ENCODE data around the gene PRL.

PRL gene

DNA sequence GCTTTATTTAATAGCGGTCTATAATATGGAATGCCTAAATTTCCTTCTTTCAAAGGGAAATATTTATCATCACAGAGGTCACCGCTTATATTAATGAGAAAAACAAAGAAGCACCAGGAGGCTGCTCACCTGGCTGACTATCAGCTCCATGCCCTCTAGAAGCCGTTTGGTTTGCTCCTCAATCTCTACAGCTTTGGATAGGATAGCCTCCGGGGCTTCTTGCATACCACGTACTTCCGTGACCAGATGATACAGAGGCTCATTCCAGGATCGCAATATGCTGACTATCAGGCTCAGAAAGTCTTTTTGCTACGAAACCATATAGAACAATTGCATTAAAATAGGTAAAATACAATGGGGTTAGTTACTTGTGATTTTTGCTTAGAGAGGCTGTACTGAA is 6.8 kb downstream of the PRL start:
- no peak for DNase-seq

DNA sequence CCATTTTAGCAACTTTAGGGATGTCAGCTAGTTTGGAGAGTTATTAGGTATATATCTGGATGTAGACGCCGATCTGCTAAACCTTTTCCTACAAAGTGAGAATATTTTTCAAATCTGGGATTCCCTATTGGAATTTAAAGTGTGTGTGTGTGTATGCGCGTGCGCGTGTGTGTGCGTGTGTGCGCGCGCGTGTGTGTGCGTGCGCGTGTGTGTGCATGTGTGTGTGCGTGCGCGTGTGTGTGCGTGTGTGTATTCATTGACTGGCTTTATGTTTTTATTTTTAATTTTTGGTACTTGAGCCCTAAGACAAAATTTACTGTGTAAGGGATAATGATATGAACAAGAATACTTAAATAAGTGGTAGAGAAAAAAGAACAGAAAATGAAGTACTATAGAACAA is 8.1 kb downstream of the PRL start:
- no peak for DNase-seq

DNA sequence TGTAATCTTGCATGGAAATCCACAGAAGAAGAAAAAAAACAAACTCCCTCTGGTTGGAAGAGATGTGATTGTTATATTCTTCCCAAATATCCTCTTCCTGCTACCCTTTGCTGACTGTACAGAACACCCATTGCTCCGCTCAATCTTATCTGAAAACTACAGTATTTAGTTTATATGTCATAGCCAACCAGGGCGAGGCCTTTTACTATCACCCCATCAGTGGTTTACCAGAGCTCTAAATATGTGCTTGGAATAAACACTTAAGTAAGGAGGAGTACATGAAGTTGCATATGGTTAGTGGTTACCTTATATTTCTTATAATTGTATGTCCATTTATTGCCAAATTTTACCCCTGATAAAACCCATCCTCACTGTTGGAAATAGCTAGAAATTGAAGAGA is 12.2 kb downstream of the PRL start:
- DNase-seq = no peak

DNA sequence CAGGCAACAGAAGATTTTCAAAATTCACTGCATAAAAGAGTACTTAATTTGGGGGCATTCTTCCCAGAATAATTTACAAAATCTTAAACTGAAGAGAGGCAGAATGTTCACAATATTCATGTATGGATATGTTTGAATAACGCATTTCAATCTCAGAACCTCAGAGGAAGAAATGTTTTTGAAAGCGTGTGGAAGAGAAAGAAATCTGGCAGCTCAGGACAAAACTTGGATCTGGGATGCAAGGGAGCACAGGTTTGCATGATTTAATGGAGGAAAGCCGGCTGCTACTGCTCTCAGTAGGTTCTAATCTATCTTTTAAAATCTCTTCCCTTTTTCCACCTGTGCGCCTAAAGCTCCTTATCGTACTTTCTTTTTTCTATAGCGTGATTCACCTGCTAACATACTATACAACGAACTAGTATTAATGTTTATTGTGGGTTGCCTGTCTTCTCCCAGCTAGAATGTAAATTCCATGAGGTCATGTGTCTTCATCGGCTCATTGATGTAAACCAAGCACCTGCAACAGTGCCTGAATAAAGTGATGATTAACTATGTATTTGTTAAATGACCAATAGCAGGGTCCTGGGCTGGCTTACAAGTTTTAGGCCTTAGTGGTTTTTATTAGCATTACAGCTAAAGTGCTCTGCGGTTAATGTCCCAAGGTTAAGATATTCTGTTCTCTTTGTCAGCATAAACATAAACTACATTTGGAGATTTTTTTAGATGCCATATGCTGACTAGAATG is 15.3 kb downstream of the PRL start:
- DNase-seq = no peak

DNA sequence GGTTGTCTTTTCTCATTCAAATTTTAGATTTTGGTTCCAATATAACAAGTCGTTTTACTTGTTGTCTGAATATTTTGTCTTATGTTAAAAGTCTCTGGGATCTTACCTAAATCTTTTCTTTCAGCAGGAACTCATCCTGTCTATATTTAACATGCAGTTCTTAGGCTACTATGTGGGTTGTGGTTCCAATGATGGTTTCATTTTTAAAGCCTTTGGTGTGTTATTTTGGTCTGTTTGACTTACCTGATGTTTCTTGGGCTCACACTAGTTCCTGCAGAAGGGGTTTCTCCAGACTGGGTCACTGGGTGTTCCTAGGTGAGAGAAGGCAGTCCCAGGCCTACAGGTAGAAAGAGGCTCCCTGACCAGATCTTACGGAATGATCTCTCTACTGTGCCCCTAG is 17.4 kb downstream of the PRL start:
- DNase-seq = no peak

DNA sequence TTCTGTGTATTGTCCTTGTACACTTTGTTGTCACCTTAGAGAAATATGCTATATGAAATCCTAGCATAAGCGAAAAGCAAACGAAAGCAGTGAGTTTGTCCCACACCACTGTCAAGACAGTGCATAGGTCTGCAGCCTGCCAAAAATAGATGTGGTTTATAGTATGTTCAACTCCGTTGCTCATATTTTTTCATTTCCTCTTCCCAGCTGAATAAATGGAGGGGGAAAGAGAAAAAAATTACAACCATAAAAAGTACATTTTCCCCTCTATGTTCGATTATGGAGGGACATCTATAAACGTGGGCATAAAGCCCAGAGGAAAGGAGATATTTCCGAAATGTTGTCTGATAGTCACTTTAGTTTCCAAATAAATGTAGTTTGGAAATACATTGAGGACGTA is 25.8 kb downstream of the PRL start:
- DNase-seq = no peak

DNA sequence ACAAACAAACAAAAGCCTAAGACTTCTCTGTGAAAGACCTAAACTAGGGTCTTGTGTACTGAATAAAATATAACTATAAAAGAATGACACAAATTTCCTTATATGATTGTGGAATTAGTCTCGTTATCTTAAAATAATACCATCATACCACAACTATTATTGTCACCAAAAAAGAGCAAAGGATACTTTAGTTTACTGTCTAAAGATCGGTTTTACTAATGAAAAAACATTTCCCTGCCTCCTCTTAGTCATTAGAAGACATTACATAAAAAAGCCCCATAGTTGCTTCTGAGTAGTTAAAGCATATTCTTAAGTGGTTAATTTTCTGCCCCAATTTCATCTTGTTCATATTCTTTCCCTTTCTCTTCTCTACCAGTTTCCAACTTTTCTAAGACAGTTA is 33.1 kb downstream of the PRL start:
- DNase-seq = no peak

DNA sequence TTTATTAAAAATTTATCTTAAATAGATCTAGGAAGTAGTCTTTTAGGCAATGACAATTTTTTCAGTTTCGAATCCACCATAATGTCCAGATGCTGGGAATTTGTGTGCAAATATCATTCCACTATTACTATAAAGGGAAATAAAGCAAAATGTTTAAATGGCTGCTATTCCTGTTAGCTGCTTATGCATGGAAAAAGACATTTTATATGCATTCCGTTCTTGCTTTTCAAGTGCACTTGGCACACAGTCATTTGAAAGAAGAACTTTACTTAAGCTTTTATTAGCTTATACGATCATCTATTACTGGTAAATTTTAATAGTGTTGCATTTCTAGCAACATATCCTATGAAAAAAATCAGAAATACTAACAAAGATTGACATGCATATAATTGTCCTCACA is 42.0 kb downstream of the PRL start:
- DNase-seq = no peak

DNA sequence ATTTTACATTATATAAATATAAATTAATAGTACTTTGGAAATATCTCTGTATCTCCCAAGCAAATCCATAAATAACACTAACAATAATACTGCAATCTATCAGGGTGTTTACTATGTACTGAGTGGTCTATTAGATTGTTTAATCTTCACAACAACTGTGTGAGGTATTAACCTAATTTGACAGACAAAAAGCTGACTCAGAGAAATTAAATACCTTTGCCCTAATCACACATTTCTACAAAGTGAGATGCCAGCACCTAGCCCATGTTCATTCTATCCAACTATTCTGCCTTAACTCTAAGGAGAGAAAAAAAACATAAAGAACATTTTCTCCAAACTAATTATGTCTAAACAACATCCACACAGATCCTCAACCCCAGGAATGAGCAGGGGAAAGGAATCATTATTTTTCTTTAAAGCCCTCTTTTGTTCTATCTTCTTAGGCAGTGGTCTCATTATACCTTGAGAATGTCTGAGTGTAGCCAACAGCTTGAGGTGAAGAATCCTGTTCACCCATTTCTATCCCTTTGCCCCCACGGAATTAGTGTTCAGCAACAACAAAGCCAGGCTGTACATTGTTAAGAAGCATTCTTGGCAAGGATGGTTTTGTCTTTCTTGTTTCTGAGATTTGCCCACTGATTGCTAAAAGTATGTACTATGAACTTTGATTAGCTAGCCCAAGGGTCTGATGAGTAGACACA is 42.7 kb downstream of the PRL start:
- DNase-seq = no peak

DNA sequence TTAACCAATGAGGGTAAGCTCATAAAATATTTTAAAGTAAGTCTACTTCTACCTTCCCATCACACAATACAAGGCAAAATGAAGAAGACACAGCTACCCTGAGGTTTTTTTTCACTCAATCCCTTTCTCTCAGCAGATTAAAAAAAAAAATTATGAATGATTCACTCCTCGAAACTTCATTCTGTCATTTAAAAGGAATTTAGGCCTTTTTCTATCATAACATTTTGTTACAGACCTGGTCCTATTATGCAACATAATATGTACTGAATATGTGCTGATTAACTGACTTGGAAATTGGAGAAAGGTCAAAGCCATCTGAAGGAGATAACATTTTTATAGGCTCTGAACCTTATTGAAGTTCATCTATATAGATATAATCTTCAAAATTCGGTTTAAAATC is 45.5 kb downstream of the PRL start:
- no peak for DNase-seq

DNA sequence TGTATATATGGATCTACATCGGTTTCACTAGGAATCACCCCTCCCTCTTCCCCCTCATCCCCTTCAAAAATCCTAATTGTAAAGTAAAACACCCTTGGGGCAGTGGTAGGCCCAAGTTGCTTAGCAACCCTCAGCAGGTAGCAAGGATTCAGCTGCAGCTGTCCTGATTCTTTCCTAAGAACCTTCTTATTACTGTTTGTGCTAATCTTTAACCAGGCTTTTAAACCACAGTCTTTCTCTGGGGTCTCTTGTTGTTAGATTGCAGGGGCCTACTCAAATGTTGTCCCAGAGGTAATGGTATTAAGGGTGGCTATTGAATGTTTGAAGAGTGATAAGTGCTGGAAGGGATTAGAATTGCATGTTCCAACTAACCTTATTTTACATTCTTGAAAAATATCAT is 46.4 kb downstream of the PRL start:
- peak; percentile 20 for DNase-seq

DNA sequence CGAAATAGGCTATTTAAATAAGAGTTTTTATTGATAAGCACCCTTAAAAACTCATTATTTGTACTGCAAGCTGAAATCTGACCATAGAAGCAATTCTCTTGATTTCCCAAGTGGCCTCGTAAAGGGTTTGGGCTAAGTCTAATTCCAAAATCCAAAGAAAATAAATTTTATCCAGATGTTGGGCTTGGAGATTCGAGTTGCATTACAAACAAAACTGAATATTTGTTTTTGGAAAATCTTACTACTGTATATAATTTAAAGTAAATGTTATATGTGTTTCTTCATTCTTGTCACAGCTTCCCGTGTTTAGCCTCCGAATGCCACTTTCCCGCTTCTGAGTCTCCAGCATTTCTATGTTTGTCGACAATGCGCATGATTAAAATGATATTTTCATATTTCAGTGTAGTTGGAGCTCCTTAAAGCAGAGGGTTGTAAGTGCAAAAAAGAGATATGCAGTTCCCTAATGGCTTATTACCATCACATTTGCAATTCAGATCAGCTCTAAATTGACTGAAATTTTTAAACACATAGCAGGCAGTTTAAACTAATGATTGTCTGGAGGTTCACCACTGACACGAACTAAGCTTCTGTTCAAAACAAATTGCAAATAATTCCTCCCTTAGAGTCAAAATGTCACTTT is 47.0 kb downstream of the PRL start:
- no peak for DNase-seq

DNA sequence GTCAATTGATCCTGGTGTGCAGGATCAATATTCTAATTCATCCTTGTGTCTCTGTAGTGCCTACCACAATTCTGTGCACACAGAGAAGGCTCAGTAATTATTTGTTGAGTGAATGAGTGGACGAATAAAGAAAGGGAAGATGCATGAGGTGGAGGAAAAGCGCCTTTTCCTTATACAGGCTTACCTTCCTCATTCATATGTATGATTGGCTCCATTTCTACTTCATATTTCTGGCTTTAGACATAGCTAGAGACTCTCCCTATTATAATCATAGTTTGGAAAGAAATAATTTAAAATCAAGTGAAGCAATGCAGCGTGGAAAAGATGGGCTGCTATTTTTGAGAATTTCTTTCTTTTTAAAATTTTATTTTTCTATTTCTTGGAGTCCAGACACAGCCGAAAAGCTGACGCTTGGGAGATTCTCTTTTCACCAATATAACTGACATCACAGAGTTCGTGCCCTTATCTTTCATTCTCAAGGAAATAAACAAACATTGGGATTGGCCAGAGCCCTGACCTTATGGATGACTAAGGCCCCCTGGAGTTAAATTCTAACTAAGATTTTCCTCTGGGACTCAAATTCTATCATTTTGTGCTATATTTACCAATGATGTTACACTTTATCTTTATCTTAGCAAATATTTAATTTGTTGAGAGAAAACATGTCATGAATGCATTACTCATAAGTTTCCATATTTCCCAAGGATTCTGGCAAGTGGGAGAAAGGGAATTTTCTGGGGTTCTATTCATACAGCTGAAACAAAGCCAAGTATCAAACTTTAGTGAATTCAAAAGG is 48.1 kb downstream of the PRL start:
- DNase-seq = no peak

DNA sequence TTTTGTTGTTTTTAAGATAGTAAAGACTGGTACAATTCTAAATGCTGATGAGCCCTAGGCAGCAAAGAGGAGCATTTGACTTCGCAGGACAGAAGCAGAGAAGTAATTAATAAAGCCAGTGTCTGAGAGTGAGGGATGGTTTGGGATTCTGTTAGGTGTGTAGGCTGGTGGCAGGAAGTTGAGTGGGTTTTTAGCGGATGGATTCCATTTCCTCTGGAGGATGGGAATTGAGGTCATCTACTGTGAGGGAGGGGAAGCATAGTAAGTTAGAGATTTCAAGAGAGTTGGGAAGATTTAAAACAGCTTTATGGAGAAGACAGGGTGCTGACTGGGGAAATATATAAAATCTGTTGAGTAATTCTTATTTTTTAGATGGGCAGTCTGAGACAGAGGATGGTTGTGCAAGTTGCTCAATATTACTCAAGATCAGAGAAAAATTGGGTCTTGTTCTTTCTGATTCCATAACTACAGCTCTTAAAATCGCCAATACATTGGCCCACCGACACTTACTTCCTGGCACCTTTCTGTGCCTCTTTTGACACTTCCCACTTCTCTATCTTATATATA is 48.8 kb downstream of the PRL start:
- DNase-seq = no peak

DNA sequence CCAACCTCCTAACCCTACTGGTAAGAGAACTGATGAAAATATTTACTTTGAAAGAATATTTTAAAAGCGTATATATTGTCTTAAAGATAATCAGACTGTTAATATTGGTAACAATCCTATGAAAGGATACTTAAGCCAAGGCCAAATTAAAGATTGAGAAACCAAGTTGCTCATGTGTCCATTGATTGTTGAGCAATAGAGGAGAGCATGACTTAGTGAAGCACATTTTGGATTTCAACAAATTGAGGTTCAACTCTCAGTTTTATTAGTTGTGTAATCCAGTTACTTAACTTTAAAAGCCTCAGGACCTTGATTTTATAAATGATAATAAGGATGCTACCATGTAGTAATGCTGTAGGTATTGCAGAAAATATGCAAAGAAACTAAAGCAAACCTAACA is 56.8 kb downstream of the PRL start:
- DNase-seq = no peak

DNA sequence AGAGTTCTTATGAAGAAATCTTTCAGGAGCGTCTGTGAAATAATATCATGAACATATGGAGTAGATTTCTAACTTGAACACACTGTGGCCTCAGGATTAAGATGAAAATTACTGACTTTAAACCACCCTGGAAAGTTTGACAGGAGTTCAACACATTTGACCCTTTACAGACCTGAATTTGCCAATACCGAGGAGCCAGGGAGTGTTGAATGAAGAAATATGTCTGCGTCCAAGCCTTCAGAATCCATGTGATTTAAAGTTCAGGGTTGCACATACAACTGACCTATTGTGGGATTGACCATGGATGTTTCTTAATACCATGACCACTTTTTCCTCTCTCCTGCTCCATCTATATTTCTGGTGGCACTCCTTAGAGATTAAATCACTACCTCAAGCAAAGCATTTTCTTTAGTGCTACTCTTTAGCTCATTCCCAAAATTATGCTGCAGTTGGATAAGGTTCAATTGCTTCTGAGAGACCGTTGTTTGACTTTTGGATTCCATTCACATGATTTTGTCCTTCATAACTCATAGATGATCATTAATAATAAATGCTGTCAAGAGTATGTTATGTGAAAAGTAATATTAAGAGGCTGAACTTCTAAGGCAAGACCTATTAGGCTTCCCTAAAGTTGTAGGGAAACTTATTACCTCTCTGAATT is 57.4 kb downstream of the PRL start:
- DNase-seq = no peak

DNA sequence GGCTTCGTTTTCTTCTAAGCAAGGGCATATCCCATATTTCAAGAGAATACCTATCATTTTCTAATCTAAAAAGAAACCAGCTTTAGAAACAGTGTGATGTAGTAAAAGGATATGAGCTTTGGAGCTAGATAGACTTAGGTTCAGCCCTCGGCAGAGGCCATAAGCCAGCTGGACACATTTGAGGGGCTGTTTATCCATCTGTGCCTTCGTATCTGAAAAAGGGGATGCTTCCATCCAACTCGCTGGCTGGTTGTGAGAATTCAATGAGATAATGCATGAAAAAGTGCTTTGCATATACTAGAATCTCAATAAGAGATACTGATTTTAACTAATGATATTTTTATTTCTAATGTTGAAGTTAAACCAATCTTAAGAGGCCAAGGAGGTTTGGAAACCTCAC is 58.0 kb downstream of the PRL start:
- no peak for DNase-seq

DNA sequence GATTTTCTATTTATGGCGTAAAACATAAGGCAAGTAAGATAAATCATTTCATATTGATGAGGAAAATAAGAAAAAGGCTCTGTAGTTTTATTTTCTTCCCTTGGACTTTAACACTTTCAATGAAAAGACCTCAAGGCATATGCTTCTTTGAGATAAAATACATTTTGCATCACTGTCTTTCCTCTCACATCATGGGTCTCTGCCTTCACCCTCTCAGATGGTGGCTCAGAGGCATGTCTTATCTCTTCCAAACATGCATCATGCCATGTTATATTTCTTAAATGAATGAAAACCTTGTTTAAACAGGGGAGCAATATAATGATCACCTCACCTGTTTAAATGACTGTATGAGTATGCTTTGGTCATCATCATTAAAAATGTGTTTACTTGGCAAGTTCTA is 59.3 kb downstream of the PRL start:
- DNase-seq = no peak
